Measurements from ENCODE around the gene VAV2. TPM values are rescaled to one million over a fixed set of nuclear protein-coding genes. Genes with fewer than 3 reads are reported as not detected.

The VAV2 gene, protein sequence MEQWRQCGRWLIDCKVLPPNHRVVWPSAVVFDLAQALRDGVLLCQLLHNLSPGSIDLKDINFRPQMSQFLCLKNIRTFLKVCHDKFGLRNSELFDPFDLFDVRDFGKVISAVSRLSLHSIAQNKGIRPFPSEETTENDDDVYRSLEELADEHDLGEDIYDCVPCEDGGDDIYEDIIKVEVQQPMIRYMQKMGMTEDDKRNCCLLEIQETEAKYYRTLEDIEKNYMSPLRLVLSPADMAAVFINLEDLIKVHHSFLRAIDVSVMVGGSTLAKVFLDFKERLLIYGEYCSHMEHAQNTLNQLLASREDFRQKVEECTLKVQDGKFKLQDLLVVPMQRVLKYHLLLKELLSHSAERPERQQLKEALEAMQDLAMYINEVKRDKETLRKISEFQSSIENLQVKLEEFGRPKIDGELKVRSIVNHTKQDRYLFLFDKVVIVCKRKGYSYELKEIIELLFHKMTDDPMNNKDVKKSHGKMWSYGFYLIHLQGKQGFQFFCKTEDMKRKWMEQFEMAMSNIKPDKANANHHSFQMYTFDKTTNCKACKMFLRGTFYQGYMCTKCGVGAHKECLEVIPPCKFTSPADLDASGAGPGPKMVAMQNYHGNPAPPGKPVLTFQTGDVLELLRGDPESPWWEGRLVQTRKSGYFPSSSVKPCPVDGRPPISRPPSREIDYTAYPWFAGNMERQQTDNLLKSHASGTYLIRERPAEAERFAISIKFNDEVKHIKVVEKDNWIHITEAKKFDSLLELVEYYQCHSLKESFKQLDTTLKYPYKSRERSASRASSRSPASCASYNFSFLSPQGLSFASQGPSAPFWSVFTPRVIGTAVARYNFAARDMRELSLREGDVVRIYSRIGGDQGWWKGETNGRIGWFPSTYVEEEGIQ
- total RNA-seq = 41.3 TPM

- DNase-seq = no peak
Observed at GRCh38 chr9:133991964-133992779, at the start of gene VAV2. TSS of gene VAV2 (minus strand) at chr9:133992324. CDS start at chr9:133992278, 46 bp downstream.

DNA sequence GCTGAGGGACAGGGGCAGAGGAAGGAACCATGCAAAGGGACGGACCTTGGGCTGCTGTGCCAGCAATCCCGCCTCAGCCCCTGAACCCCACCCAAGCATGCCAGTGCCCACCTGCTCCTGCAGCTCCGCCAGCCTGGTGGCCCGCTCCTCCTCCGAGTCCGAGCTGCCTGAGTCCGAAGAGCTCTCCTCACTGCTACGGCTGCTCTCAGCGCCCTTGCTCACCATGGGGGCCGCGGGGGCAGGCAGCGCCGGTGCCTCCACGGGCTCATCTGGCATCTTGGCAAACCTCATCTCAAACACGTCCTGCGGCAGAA lies 49.5 kb upstream of the VAV2 start:
- no peak for DNase-seq

DNA sequence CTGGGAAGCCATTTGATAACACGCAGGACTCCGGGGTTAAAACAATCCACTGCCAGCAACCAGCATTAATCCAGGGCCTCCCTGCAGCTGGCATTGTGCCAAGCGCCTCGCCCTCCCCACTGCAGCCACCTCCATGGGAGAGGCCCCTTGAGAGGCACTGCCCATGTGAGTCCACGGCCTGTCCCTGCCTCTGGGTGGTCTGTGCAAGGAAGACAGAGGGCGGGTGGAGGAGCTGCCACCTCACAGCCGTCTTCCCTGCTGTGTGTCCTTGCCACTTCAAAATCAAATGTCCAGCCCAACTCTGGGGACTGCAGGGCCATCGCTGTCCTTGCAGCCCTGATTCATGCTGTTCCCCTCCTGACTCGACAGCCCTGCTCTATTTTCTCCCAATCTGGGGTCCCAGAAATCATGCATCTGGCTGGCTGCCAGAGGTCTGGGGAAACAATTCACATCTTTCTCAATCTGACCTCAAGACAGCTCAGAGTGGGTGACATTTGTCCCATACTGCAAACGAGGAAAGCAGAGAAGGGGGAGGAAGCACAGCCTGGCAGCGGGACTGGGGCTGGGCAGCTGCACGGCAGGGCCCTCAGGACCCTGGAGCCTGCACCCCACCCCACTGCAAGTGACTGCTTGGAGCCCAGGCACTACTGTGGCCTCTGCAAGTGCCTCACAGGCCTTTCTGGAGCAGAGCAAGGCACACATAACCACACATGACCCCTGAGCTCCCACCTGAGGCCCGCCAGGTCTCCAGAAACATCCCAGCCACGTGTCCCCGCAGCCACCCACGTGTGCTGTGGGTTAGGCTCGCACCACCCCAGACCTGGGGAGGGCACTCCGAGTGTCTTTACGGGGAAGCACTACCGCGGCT lies 48.9 kb upstream of the VAV2 start:
- DNase-seq = no peak

GRCh38 chr9:134040176-134040565 lies 48.0 kb upstream of the VAV2 start:
- DNase-seq = no peak

- no peak for DNase-seq
Observed at GRCh38 chr9:134039386-134040175, 47.5 kb upstream of the VAV2 start.

DNA sequence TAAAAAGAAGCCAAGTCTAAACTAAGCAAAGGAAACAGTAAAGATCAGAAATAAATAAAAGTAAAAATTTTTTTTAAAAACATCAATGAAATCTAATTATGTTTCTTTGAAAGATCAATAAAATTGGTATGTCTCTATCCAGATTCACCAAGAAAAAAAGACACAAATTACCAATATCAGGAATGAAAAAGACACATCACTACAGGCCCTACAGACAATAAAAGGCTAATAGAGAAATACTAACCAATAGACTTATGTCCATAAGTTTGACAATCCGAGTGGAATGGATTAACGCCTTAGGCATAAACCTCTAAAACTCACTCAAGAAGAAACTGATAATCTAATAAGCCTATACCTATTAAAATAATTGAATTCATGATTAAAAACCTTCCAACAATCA lies 45.5 kb upstream of the VAV2 start:
- DNase-seq = no peak

- DNase-seq = no peak
Observed at GRCh38 chr9:134036130-134036529, 44.0 kb upstream of the VAV2 start.

GRCh38 chr9:134035041-134036039 lies 43.2 kb upstream of the VAV2 start:
- no peak for DNase-seq

DNA sequence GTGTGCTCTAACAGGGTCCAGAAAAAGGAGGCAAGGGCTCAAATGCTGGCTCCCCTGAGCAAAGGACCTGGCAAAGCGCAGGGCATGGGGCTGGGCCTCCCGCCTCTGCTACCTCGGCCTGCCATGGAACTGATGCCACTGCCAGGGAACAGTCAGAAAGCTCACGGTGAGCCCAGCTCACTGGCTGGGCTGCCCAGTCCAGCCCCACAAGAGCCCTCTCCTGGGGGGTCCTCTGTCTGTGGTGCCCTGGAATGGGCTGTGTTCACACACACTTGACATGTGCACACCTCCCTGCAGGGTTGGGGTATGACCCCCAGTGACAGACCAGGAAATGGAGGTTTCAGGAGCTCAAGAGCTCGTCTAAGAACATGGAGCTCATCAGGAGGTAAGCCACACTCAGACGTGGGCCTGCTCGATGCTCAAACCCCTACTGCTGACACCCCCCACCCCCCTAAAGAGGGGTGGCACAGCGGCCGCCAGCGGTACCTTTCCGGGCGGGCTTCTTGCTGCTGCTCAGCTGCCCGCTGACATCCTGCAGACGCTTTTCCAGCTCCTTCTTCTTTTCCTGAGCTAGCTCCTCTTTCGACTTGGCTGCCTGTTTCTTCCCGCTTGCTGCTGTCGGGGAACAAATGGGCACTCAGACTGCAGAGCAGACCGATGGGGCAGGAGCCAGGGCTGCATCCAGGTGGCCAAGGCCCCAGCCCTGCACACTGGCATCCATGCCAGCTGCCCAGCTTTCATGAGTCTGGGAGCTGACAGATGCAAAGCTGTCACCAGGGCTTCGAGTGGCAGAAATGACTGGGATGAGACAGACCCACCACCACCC lies 42.3 kb upstream of the VAV2 start:
- no peak for DNase-seq

DNA sequence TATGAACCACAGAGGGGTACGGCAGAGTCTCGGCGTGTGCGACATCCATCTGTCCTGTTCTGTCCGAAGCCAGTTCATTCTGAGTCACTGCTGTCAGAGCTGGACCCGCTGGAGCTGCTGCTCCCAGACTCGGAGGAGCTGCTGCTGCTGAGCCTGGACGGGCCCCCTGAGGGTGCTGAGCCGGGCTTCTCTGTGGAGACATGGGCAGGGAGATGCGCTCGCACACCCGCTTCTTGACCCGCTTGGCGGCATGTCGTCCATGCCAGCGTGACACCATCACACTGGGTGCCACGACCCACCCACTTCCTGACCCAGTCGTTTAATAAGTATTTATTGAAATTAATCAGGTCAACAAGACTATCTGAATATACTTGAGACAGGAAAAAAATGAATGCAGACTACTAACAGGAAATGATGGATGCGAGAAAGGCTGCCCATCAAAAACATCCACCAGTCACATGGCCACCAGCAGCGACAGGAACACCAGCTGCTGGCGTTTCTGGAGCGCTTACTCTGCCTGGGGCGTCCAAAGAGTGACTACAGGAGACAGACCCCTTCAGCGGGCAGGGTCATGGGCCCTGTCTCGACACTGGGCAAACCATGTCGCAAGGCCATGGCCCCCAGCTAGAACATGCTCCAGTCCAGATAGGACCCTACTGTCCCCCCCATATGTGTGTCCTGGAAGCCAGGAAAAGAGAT lies 41.5 kb upstream of the VAV2 start:
- DNase-seq = no peak

DNA sequence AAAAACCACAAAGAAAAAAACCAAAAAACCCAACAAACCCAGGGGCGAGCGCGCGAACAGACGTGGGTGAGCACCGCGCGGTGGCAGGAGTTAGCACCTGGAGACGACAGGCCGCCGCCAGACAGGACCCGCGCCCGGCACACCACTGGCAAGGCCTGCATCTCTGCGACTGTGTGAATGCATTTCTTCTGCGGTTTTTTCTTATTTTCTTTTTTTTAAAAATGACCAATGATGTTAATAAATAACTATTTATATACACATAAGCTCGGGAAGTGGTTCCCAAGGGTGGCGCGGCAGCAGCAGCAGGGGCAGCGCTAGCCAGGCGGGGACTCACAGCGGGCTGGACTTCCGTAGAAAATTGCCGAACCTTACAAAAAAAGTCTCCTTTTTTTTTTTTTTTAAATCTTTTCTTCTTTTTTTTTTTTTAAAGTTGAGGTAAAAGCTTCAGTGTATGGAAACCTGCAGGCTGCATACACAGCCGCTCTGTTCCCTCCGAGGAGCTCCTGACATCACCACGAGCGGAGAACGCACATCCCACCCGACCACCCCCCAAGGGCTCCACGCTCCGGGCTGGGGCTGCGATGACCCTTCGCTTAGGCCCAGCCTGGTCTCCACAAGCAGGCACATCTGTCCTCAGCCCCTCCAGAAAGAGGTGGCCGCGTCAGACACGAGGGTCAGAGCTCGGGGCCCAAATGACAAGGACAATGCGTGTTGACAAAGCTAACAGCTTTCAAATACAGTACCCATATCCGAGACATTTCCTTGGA lies 40.5 kb upstream of the VAV2 start:
- no peak for DNase-seq

DNA sequence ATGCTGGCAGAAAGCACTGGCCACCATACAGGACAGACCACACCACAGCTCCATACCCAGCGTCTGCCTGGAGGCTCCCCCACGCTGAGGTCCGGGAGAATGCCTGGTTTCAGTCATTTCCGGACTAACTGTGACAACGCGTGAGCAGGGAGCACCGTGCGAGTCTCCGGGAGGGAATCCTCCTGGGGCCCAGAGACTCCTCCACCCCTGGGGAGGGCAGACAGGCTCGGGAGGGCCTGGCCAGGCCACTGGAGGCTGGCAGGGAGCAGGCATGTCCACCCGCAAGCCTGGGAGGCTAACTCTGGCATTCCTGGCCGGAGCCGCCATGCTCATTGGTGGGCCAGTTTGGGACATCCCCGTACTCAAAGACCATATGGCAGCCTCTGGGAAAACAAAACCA lies 39.7 kb upstream of the VAV2 start:
- DNase-seq = no peak

- no peak for DNase-seq
Observed at GRCh38 chr9:134030821-134031470, 38.8 kb upstream of the VAV2 start.

- no peak for DNase-seq
Observed at GRCh38 chr9:134029248-134030226, 37.4 kb upstream of the VAV2 start.

- DNase-seq = no peak
Observed at GRCh38 chr9:134028575-134029247, 36.6 kb upstream of the VAV2 start.
